ENCODE measurements around the gene IQSEC1. TPM values are rescaled to one million over a fixed set of nuclear protein-coding genes. Genes with fewer than 3 reads are reported as not detected.

The IQSEC1 gene
- total RNA-seq, 2 experiments from 2014 or later = 31.7 to 39.2 TPM

DNA sequence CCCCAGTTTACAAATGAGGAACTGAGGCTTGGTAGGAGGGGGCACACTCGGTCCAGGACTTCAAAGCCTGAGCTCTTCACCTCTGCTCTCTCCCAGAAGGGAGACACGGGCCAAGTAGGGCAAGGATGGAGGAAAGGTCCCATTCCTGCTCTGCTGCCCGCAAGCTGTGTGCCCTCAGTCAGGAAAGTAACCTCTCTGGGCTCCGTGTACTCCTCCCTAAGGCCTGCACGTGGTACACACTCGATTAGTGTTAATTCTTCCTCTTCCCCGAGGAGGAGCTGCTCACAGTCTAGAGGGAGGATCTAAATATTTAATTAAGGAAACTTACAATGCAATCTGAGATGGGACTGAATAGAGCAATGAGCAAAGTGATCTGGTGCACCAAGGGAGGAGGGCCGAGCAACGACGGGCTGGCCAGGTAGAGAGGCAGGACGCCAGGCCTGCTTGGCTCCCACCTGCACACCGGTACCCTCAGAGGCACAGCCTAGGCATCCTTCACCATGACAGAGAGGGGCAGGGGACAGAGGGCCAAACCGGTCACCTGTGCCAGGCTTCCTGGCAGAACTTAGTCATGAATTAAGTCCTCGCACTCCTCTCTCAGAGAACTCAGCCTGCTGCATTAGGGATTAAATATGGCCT lies 47.2 kb upstream of the IQSEC1 start:
- Mint-ChIP-seq H3K9me3 (no peaks in the 10 kb centered on the region), H3K36me3 (ENCODE audit: low read depth) (no peaks in the 10 kb centered on the region), H3K27me3 (no peaks in the 10 kb centered on the region), H3K27ac (no peak overlapping the region), H3K4me1 (ENCODE audit: low read depth) (no peaks in the 10 kb centered on the region), H3K4me3 (no peak overlapping the region)
- CTCF ChIA-PET = interaction anchor here (0.6 to 1.9 kb wide), 3 partner anchors 28 to 108 kb away, joined by 3 to 7 read pairs (median 3); no protein-coding TSS in a partner anchor
- POLR2A ChIA-PET = no interaction called here
- TF ChIP-seq, protein P1, sequence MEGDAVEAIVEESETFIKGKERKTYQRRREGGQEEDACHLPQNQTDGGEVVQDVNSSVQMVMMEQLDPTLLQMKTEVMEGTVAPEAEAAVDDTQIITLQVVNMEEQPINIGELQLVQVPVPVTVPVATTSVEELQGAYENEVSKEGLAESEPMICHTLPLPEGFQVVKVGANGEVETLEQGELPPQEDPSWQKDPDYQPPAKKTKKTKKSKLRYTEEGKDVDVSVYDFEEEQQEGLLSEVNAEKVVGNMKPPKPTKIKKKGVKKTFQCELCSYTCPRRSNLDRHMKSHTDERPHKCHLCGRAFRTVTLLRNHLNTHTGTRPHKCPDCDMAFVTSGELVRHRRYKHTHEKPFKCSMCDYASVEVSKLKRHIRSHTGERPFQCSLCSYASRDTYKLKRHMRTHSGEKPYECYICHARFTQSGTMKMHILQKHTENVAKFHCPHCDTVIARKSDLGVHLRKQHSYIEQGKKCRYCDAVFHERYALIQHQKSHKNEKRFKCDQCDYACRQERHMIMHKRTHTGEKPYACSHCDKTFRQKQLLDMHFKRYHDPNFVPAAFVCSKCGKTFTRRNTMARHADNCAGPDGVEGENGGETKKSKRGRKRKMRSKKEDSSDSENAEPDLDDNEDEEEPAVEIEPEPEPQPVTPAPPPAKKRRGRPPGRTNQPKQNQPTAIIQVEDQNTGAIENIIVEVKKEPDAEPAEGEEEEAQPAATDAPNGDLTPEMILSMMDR (IDR thresholded peaks at IDR 0.05) = no peak
- no peak for DNase-seq
- intact Hi-C loops (cut with micrococcal nuclease) = no loop called here
- ATAC-seq = no peak

DNA sequence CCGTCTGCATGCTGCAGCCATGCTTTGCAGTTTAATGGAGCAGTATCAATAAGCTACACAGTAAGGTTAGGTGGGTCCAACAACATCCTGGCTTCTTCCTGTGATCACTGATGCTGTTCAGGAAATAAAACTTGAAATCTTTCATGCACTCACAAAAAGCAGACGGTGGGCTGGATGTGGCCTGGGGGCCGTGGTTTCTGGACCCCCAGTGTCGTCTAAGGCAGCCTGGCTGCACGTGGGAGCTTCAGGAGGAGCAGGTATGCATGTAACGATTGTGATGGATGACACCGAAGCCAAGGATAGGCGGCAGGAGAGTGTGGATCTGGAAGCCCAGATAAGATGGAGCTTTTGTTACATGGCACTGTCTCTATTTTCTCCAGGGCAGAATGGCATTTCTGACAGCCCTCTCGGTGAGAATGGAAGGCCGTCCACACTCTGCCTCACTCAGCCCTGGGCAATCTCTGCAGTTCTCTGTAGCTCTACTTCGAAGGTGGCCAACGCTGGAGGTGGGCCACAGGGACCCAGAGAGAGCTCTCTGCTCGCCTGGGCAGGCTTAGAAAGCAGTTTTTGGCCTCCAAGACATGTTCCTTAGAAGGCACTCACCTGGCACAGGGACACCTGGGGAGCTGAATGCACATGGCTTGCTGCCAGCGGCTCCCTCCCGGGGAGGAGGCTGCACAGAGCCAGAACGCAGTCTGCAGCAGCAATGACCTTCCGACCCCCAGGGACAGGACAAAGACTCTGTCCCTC lies 46.4 kb upstream of the IQSEC1 start:
- Mint-ChIP-seq H3K4me3 (no peak overlapping the region), H3K36me3 (ENCODE audit: low read depth) (no peaks in the 10 kb centered on the region), H3K27ac (no peak overlapping the region), H3K27me3 (no peaks in the 10 kb centered on the region), H3K4me1 (ENCODE audit: low read depth) (no peaks in the 10 kb centered on the region), H3K9me3 (no peaks in the 10 kb centered on the region)
- POLR2A ChIA-PET = no interaction called here
- TF ChIP-seq, protein P1 (IDR thresholded peaks at IDR 0.05) = no peak
- intact Hi-C loops (cut with micrococcal nuclease) = no loop called here
- DNase-seq (no peak), ATAC-seq (no peak)
- CTCF ChIA-PET = interaction anchor here (0.6 to 1.9 kb wide), 2 partner anchors 27 to 109 kb away, joined by 3 to 7 read pairs; no protein-coding TSS in a partner anchor

DNA sequence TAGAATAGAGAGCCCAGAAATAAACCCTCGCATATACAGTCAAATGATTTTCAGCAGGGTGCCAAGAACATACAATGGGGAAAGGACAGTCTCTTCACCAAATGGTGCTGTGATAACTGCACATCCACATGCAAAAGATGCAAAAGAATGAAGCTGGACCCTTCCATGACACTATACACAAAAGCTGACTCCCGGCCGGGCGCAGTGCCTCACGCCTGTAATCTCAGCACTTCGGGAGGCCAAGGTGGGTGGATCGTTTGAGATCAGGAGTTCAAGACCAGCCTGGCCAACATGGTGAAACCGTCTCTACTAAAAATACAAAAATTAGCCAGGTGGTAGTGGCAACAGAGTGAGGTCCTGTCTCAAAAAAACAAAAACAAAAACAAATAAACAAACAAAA lies 43.2 kb upstream of the IQSEC1 start:
- DNase-seq (no peak), ATAC-seq (no peak)
- Mint-ChIP-seq H3K27ac (no peak overlapping the region), H3K9me3 (no peaks in the 10 kb centered on the region), H3K36me3 (ENCODE audit: low read depth) (no peaks in the 10 kb centered on the region), H3K27me3 (no peaks in the 10 kb centered on the region), H3K4me1 (ENCODE audit: low read depth) (no peaks in the 10 kb centered on the region), H3K4me3 (no peak overlapping the region)
- intact Hi-C loops (cut with micrococcal nuclease) = no loop called here
- ChIA-PET POLR2A (no interaction called here), CTCF (no interaction called here)
- TF ChIP-seq, protein P1 (IDR thresholded peaks at IDR 0.05) = no peak

DNA sequence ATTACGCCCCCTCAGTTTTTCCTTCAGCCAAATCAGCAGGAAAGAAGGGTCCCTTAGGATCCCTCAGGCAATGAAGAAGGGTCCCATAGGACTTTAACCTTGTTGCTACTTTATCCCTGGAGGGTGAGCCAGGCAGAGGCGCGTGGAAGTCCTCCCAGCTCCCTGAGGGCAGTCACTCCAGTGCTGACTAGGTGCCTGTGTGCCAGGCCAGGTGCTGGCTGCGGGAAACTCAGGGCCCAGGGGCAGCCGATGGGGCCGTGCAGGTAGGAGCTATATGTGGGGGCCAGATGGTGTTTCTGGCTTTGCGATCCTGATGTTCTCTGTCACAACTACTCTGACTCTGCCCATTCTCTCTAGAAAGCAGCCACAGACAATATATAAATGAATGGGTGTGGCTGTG lies 42.8 kb upstream of the IQSEC1 start:
- H3K4me3 Mint-ChIP-seq = no peak overlapping the region
- H3K27ac Mint-ChIP-seq = no peak overlapping the region
- ChIA-PET CTCF (no interaction called here), POLR2A (interaction anchor here (1.1 kb wide), 1 partner anchor 9 kb away, joined by 4 read pairs; no protein-coding TSS in a partner anchor)
- no peaks in the 10 kb centered on the region for H3K27me3 Mint-ChIP-seq
- H3K4me1 Mint-ChIP-seq (ENCODE audit: low read depth) = peaks cover 2% of the 10 kb centered on the region
- no peaks in the 10 kb centered on the region for H3K36me3 Mint-ChIP-seq (ENCODE audit: low read depth)
- TF ChIP-seq, protein P1 (IDR thresholded peaks at IDR 0.05) = no peak
- ATAC-seq (no peak), DNase-seq (no peak)
- intact Hi-C loops (cut with micrococcal nuclease) = no loop called here
- no peaks in the 10 kb centered on the region for H3K9me3 Mint-ChIP-seq

DNA sequence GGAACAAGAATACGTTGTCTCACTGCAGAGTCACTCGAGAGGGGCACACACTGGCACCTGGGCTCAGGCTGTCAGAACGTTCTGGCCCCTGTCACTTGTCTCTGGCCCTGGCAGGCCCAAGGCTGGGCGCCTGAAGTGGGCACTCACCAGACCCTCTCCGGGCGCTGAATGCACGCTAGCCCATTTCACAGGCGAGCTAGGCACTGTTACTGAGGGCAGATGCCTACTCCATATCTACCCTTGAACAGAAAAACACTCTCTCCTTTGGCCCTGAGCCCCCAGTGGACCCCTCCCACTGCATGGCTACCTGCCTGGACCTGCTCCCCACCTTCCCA lies 42.3 kb upstream of the IQSEC1 start:
- TF ChIP-seq, protein P1 (IDR thresholded peaks at IDR 0.05) = no peak
- ATAC-seq = no peak
- Mint-ChIP-seq H3K27ac (no peak overlapping the region), H3K4me1 (ENCODE audit: low read depth) (peaks cover 6% of the 10 kb centered on the region), H3K36me3 (ENCODE audit: low read depth) (no peaks in the 10 kb centered on the region), H3K27me3 (no peaks in the 10 kb centered on the region), H3K9me3 (no peaks in the 10 kb centered on the region), H3K4me3 (no peak overlapping the region)
- intact Hi-C loops (cut with micrococcal nuclease) = no loop called here
- CTCF ChIA-PET = no interaction called here
- POLR2A ChIA-PET = interaction anchor here (1.1 kb wide), 1 partner anchor 9 kb away, joined by 4 read pairs; no protein-coding TSS in a partner anchor
- no peak for DNase-seq
